ENCODE data around the gene ARF1. TPM values are rescaled to one million over a fixed set of nuclear protein-coding genes. Genes with fewer than 3 reads are reported as not detected.

Gene ARF1
- total RNA-seq, 1 donor from 2014 or later, result 292 TPM

DNA sequence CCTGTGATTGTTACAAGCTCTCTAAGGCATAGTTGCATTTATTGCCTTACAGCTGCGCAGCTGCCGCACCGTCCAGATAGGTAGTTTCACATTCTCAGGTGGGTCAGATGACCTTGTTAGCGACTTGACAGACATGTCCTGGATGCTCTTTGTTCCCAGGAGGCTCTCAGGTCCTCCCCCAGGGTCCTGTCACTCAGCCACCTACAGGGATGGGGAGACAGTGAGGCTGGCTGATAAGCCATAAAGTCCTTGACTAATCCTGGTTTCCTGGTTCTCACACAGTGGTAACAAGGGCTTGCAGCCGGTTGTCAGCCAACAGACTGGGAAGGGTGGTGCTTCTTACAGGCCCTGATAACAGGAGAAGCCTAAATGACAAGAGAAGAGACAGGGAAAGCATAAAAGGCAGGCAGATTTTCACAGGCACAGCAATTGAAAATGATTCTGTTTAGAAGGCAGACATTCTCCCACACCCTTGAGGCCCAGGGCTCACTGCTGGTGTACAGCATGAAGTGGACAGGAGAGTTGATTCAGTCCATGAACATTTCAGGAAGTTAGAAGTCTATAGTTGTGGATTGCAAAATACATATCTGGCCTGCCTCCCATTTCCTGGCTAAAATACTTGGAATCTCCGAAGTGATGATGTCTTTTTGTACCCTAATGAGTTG, 2.9 kb downstream of the ARF1 start:
- peak; percentile 71 to 80 for DNase-seq (ENCODE audit: low read depth in 2 of 2)

DNA sequence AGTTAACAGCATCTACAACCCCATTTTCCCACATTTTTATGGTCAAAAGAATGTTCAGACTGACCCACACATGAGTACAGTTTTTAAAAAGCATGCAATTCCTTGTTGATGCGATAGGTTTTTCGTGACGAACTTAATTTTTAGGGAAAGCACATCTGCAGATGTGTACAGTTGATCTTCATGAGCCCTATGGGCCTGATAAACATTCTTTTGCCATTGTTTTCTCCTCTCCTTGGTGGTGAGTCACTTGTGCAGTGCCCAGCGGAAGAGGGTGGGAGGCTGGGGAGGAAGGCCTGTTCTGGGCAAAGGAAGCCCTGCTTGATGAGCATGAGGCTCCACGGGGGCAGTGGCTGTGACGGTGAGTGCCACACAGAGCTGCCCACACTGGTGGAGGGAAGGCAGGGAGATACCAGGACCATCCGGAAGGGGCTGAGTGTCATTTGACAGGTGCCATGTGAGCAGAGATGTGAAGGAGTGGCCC, 5.3 kb downstream of the ARF1 start:
- DNase-seq (ENCODE audit: low read depth in 2 of 2), result peak; percentile 71 to 93

DNA sequence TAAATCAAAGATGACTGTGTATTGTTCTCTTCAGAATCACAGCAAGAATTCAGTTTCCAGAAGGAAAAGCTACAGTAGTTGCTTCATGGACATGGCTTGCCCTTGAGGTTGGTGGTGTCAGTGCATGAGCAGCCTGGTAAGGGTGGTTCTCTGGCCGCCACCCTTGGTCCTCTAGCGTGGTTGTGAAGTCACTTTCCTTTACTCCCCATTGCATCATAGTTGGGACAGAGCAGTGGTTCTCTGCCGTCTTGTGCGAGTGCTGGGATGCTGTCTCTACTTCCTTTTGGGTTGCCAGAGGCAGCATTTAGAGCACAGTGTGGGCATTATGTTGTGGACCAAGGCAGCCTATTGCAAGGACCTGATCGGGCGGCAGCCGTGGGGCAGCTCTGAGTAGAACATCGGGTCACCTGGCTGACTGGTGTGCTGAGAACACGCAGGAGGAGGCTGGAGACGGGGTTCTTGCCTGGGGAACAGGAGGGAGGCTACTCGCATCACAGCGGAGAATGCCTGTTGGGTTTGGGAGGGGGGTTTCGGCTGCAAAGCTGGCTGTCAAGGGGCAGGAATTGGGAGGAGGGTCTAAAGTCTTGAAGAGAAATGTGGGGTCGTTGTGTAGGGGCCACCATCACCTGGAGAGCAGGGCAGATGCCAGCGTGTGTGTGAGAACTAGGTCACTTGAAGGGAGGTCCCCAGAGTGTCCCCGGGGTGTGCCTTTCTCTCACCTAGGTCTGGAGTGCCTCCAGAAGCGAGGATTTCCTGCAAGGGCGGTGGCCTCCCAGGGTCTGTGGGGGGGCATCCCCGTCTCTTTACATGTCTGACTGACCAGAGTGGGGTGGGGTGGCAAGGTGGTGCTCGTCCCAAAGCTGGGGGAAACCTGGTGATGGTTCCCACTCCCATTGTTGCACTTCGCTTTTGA, 6.3 kb downstream of the ARF1 start:
- DNase-seq (ENCODE audit: low read depth in 2 of 2), result peak in 1 of 2 donors; percentile 34

DNA sequence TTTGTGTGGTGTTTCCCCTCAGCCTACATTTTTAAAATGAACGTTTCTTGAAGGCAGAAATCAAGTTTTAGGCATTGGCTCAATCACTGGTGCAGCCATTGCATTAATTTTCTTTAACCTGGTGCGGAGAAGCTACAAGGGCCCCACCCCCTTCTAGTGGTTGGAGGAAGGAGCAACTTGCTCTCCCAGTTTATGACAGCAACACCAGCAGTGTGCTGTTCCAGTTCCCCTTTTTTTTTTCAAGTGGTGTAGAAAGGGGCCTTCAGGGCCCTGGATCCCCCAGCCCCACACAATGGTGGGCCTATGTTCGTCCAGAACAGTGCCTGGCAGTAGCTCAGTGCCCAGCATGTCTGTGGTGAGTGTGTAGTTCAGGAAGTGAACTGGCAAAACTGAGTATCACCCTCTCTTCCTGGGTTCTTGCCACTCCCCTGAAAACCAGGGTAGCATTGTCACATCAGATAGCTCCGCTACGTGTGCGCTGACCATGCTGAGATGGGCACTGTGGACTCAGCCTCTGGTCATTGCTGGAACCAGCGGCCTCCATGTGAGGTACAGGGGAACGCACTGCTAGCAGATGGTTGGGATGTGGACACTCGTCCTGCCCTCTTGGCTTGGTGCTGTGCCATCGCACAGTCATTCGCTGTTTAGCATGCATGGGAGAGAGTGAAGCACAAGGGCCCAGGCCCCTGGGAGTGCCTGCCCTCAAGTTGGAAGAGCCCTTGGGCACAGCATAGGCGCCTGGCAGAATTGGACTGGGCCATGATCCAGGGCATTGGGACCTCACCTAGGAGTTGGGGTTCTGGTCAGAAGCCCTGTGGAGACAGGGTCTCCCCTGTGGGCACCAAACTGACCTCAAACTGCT, 7.2 kb downstream of the ARF1 start:
- no peak for DNase-seq (ENCODE audit: low read depth in 2 of 2)

- peak; percentile 35 to 63 for DNase-seq (ENCODE audit: low read depth in 2 of 2)
Measured at GRCh38 chr1:228090613-228091081, 8.1 kb downstream of the ARF1 start.

DNA sequence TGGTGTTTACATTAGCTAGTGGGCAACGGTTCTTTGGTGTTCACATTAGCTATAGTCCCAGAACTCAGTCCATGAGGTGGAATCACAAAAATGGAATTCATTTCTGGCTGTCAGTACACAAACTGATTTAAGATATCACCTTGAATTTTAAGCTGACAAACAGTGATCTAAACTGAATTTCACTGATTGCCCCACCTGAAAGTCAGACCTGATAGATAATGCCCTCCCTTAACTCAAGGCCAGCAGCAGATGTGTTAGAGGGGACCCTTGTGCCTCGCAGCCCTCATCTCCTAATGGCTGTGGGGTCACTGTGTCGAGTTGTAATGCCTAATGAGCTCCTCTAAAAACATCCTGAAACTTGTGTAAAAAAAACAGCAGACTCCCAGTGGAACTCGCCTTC, 8.6 kb downstream of the ARF1 start:
- no peak for DNase-seq (ENCODE audit: low read depth in 2 of 2)

GRCh38 chr1:228092342-228093049, 10.0 kb downstream of the ARF1 start:
- DNase-seq (ENCODE audit: low read depth in 2 of 2), result no peak

DNA sequence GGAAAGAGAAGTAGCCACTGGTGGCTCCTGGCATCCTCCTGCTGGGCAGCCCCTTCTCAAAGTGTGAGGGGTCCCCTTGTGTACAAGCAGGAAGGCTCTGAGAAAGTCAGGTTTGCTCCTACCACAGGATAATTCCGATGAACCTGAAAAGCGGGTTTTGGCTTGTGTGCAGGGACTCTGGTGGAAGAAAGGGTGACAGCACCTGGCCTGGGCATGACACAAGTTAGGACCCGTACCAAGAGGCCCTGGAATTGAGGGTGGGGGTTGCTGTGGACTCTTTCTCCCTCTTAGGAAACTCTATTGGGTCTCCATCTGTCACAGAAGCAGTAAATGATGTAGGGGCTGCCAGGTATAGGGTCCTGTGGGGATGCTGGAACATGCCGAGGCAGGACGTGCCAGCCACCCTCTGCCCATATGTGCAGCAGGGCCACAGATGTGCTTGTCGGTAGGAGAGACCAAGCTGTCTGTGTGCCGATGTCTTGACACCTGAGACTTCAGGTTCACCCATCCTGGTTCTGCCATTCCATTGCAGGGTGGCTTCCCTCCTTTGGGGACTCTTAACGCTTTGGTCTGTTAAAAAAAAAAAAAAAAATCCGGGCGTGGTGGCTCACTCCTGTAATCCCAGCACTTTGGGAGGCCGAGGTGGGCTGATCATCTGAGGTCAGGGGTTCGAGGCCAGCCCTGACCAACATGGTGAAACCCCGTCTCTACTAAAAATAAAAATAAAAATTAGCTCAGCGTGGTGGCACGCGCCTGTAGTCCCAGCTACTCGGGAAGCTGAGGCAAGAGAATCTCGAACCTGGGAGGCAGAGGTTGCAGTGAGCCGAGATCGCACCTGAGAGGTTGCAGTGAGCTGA, 10.8 kb downstream of the ARF1 start:
- no peak for DNase-seq (ENCODE audit: low read depth in 2 of 2)

DNA sequence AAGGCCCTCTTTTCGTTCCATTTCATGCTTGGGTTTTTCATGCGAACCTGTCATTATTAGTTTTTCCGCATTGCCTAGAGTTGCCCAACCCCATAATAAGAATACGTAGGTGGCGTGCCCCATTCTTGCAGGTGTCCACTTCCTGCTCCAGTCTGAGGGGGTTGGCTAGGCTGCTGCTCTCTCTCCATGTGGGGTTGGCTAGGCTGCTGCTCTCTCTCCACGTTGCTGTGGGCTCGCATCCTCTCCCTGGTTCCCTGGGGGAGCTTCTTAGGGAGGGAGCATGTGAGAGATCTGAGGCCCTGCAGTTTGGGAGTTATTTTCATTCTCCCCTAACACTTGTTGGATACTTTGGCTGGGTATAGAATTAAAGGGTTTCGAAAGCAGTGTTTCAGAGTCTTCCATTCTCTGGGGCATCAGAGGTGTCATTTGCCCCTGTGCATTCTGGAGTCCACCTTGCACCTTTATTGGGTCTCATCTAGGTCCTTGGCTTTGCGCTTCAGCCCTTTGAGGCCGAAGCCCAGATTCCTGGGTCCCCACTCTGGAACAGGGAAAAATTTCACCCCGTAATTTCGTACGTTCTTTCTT, 12.0 kb downstream of the ARF1 start:
- no peak for DNase-seq (ENCODE audit: low read depth in 2 of 2)

DNA sequence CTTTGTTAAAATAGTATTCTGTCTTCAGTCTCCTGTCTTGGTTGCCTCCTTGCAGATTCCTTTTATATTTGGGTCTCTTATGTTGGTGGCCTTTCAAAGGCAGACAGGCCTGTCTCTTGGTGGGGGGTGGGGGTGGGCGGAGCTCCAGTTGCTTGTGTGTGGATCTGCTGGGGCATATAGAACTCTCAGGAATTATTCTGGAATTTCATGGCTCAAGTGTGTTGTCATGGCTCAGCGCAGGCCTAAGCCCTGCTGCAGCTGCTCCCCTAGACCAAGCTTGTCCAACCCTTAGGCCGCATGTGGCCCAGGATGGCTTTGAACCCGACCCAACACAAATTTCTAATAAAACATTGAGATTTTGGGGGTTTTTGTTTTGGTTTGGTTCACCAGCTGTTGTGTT, 12.7 kb downstream of the ARF1 start:
- DNase-seq (ENCODE audit: low read depth in 2 of 2), result no peak

DNA sequence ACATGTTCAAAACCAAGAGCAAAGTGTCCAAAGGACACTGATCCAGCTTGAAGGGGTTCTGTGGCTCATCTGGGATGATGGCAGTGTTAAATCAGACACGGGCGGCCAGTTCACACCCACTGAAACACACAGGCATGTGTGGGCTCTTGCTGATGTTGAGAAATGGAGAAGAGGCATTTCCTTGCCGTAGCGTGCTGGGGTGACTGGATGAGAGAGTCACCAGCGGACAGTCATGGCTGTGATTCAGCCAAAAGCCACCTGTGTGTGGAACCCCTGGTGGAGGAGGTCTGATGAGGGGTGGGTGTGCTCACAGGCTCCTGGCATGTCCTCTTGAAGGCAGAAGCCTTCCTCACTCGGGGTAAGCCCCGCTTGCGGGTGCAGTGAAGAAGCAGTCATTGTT, 13.4 kb downstream of the ARF1 start:
- DNase-seq (ENCODE audit: low read depth in 2 of 2), result no peak

DNA sequence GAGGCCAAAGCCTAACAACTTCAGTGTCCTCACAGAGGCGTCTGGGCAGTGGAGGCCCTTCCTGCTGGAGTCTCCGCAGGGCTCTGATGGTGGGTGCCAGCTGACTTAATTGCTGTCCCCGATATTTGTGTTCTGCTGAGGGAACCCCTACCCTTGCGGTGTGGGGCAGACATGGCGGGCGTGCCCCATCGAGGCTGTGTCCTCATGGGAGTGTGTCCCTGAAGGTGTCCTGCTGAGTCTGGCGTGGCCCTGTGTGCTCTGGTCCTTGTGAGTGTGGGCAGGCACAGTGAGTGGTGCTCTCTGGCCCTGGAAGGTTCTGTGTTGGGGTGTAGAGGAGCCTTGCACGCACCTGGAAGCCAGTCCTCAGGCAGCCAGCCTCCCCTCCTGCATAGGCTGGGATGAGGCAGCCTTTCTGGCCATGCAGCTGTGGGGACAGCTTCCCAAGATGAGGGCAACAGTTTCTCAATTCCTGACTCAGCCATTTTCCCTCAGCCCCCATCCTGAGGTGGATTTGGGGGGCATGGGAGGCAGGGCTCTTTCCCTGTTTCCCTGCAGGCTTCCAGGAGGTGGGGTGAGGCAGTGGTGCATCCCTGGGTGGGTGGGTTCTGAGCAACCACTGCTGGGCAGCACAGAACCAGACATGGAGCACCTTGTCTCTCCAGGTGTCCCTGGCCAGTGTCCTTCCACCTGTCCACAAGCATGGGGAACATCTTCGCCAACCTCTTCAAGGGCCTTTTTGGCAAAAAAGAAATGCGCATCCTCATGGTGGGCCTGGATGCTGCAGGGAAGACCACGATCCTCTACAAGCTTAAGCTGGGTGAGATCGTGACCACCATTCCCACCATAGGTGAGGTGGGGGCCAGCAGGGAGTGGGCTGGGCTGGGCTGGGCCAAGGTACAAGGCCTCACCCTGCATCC, 14.2 kb downstream of the ARF1 start:
- DNase-seq (ENCODE audit: low read depth in 2 of 2), result no peak

DNA sequence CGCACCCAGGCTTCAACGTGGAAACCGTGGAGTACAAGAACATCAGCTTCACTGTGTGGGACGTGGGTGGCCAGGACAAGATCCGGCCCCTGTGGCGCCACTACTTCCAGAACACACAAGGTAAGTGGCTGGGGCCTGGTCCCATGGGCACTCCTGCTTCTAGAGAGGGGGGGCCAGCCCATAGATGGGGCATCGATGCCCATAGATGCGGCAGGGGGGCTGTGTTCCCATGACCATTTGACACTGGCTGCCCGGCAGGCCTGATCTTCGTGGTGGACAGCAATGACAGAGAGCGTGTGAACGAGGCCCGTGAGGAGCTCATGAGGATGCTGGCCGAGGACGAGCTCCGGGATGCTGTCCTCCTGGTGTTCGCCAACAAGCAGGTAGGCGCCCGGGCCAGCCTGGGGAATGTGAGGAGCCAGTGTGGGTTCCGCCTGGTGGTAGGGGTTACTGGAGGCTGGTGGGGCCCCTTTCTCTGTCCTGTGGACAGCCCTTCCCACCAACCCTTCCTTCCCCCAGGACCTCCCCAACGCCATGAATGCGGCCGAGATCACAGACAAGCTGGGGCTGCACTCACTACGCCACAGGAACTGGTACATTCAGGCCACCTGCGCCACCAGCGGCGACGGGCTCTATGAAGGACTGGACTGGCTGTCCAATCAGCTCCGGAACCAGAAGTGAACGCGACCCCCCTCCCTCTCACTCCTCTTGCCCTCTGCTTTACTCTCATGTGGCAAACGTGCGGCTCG, 15.0 kb downstream of the ARF1 start:
- DNase-seq (ENCODE audit: low read depth in 2 of 2), result peak in 1 of 2 donors; percentile 1

DNA sequence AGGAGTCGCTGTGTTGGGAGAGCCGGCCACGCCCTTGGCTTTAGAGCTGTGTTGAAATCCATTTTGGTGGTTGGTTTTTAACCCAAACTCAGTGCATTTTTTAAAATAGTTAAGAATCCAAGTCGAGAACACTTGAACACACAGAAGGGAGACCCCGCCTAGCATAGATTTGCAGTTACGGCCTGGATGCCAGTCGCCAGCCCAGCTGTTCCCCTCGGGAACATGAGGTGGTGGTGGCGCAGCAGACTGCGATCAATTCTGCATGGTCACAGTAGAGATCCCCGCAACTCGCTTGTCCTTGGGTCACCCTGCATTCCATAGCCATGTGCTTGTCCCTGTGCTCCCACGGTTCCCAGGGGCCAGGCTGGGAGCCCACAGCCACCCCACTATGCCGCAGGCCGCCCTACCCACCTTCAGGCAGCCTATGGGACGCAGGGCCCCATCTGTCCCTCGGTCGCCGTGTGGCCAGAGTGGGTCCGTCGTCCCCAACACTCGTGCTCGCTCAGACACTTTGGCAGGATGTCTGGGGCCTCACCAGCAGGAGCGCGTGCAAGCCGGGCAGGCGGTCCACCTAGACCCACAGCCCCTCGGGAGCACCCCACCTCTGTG, 15.9 kb downstream of the ARF1 start:
- no peak for DNase-seq (ENCODE audit: low read depth in 2 of 2)

DNA sequence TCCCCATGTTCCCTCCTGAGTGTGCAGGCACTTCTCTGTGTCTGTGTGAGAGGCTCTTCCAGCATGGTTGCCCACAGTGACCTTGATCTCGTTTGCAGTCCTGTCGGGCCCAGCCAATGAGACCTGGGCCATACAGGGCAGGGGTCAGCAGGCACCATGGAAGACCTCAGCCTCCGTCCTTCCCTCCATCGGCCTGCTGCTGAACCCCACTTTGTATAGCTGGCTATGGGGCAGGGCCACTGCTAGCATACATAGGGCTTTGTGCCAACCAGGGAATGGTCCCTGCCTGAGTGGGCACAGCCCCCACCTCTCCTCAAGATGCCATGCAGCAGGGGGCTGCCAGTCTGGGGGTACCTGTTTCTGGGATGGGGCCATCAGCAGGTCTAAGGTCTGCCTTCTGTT, 16.8 kb downstream of the ARF1 start:
- DNase-seq (ENCODE audit: low read depth in 2 of 2), result no peak

DNA sequence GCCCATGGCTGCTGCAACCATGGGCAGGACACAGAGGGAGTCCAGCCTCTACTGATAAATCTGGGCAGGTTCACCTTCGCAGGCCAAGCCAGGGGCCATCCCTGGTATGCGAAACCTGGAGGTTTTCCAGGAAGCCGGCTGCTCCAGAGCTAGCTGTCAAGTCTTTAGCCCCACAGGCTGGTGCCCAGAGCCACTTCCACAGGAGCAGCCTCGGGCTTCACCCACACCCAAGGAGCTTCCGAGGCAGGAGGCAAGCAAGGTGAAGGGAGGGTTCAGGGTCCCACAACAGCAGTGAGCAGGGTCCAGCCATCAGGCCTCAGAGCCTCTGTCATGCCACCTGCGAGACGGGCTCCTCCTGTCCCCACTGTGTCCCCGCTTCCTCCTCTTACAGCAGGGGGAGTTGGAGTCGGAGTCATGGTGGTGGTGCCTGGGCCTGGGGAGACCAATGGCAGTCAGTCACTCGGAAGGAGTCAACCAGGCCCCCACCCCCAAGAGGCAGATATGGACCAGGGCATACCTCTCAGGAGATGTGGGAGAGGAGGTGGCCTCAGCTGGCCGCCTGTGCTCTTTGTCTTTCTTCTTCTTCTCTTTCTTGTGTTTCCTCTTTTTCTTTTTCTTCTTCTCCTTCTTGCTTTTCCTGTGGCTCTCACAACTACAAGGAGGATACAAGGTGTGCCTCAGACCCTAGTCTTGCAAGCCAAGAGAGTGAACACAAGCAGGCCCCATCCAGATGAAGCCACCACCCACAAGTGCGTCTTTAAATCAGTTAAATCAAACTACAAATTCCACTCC, 18.5 kb downstream of the ARF1 start:
- DNase-seq (ENCODE audit: low read depth in 2 of 2), result no peak

DNA sequence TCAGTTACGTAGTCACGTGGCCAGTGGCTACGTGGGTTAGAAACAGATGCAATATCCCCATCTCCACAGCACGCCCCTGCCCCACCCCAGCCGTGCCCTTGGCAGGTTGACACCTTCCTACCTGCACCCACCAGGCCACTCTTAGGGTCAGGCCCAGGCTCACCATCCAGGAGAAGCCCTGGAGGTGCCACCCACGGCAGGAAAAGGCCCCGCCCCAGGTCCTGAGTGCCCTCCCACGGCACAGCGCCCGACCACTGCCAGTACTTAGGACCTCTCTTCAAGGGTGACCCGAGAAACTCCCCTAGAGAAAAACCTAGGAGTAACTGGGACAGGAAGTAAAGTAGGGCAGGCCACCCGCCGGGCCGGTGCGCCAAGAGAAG, 19.1 kb downstream of the ARF1 start:
- no peak for DNase-seq (ENCODE audit: low read depth in 2 of 2)
